ENCODE results near the gene SPINK8. TPM values are rescaled to one million over a fixed set of nuclear protein-coding genes. Genes with fewer than 3 reads are reported as not detected.

Gene SPINK8
- total RNA-seq, 2 experiments from 2014 or later: not detected

DNA sequence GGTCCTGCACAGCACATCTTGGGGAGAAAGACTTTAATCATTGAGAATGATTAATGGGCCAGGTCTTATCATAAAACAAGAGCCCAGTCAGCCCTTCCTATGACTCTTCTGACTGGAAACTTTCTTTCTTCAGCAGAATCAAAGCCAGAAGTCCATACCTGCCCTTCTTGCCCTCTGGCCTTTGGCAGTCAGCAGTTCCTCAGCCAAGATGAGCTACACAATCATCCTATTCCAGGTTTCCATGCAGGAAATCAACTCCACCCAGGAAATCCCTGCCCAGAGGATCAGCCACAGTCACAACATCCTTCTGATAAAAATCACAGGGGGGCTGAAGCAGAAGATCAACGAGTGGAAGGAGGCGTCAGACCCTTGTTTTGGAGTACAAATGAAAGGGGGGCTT lies 65.7 kb downstream of the SPINK8 start:
- DNase-seq (no peak), ATAC-seq (ENCODE audit: poor library complexity) (no peak)
- H3K27me3 ChIP-seq (ENCODE audit: control insufficient read depth in 1 of 2, insufficient read depth in 2 of 2, low read length in 2 of 2): no peaks in the 10 kb centered on the region
- Mint-ChIP-seq H3K4me1 (ENCODE audit: low read depth) (peaks cover 35% of the 10 kb centered on the region), H3K4me3 (peak overlapping the region; percentile 39), H3K27ac (peak overlapping the region; percentile 87), H3K27me3 (no peaks in the 10 kb centered on the region), H3K36me3 (ENCODE audit: low read depth) (peaks cover 25% of the 10 kb centered on the region), H3K9me3 (no peaks in the 10 kb centered on the region)
- H3K27ac ChIP-seq (ENCODE audit: low read depth in 1 of 2, low read length in 2 of 2): peak overlapping the region; percentile 41 to 67
- H3K4me3 ChIP-seq (ENCODE audit: low read length): no peak overlapping the region
- peaks cover 26% of the 10 kb centered on the region for H3K4me1 ChIP-seq (ENCODE audit: insufficient read depth, low read length)
- H3K9me3 ChIP-seq (ENCODE audit: control insufficient read depth in 1 of 2, insufficient read depth in 1 of 2, low read length in 2 of 2): no peaks in the 10 kb centered on the region
- peaks cover 24% of the 10 kb centered on the region for H3K36me3 ChIP-seq (ENCODE audit: insufficient read depth, low read length)
- TF ChIP-seq, protein P1, sequence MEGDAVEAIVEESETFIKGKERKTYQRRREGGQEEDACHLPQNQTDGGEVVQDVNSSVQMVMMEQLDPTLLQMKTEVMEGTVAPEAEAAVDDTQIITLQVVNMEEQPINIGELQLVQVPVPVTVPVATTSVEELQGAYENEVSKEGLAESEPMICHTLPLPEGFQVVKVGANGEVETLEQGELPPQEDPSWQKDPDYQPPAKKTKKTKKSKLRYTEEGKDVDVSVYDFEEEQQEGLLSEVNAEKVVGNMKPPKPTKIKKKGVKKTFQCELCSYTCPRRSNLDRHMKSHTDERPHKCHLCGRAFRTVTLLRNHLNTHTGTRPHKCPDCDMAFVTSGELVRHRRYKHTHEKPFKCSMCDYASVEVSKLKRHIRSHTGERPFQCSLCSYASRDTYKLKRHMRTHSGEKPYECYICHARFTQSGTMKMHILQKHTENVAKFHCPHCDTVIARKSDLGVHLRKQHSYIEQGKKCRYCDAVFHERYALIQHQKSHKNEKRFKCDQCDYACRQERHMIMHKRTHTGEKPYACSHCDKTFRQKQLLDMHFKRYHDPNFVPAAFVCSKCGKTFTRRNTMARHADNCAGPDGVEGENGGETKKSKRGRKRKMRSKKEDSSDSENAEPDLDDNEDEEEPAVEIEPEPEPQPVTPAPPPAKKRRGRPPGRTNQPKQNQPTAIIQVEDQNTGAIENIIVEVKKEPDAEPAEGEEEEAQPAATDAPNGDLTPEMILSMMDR (IDR thresholded peaks at IDR 0.05): no peak
- intact Hi-C loops (cut with DNase I, micrococcal nuclease): loop anchor here (1.0 to 2.0 kb wide), 3 partner anchors 26 to 79 kb away; partner anchors contain the start of genes NME6 (in 2 of the 2), ZNF589 (in 2 of the 2) and CDC25A (in 1 of the 2)
- POLR2A ChIA-PET: interaction anchor here (0.9 to 3.3 kb wide), 6 partner anchors 10 to 289 kb away, joined by 4 to 32 read pairs (median 6); partner anchors contain the start of genes NME6, PFKFB4 and ZNF589
- CTCF ChIA-PET: interaction anchor here (1.3 to 5.6 kb wide), 7 partner anchors 13 to 290 kb away, joined by 3 to 38 read pairs (median 5); partner anchors contain the start of genes NME6 and ZNF589

DNA sequence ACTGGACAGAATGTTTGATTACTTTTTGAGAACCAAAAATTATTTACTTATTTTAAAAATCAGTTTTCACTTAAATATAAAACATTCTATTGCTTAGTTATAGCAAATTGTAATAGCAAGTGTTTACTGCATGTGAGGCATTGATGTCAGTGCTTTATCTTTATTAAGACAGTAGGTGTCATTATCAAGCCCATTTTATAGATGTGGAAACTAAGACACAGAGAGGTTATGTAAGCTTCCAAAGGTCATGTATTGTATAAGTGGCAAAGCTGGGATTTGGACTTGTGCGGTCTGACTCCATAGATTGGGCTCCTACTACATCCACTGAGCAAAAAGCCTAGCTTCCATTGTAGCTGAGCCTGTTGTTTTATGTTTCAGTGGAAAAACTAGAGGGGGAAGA lies 74.9 kb downstream of the SPINK8 start:
- H3K9me3 Mint-ChIP-seq: no peaks in the 10 kb centered on the region
- intact Hi-C loops (cut with DNase I, micrococcal nuclease): no loop called here
- no peaks in the 10 kb centered on the region for H3K9me3 ChIP-seq (ENCODE audit: control insufficient read depth in 1 of 2, insufficient read depth in 1 of 2, low read length in 2 of 2)
- ATAC-seq (ENCODE audit: poor library complexity) (no peak), DNase-seq (no peak)
- peaks cover 69% of the 10 kb centered on the region for H3K36me3 Mint-ChIP-seq (ENCODE audit: low read depth)
- H3K27me3 Mint-ChIP-seq: no peaks in the 10 kb centered on the region
- no peak overlapping the region for H3K4me3 Mint-ChIP-seq
- CTCF ChIA-PET: no interaction called here
- POLR2A ChIA-PET: no interaction called here
- TF ChIP-seq, protein P1 (IDR thresholded peaks at IDR 0.05): no peak
- no peak overlapping the region for H3K4me3 ChIP-seq (ENCODE audit: low read length)
- H3K36me3 ChIP-seq (ENCODE audit: insufficient read depth, low read length): peaks cover 60% of the 10 kb centered on the region
- no peak overlapping the region for H3K27ac ChIP-seq (ENCODE audit: low read depth in 1 of 2, low read length in 2 of 2)
- H3K4me1 ChIP-seq (ENCODE audit: insufficient read depth, low read length): no peaks in the 10 kb centered on the region
- H3K27ac Mint-ChIP-seq: no peak overlapping the region
- peaks cover 23% of the 10 kb centered on the region for H3K4me1 Mint-ChIP-seq (ENCODE audit: low read depth)
- H3K27me3 ChIP-seq (ENCODE audit: control insufficient read depth in 1 of 2, insufficient read depth in 2 of 2, low read length in 2 of 2): no peaks in the 10 kb centered on the region

Small RNAs within 50 kb of the gene (microRNA-seq; reads per million reads assigned to microRNA genes)
- not detected for gene MIR2115 (ENCODE audit: borderline microRNAs expressed, borderline replicate concordance)

Other genes starting within 250 kb of the SPINK8 start
- gene CDC25A, start 145.2 kb downstream of the SPINK8 start, total RNA-seq: under 1 TPM in 1 of 2 experiments, not detected in 1; 0.14 TPM
- gene CAMP, start 110.2 kb downstream of the SPINK8 start, total RNA-seq: not detected
- 10 to 100 TPM; 18.3 to 20.5 TPM for gene ZNF589, start 92.6 kb downstream of the SPINK8 start, total RNA-seq
- 1 to 10 TPM; 7.5 to 8.7 TPM for gene NME6, start 32.3 kb downstream of the SPINK8 start, total RNA-seq
- gene FBXW12, start 38.6 kb upstream of the SPINK8 start, total RNA-seq: not detected
- gene PLXNB1, start 96.4 kb upstream of the SPINK8 start, total RNA-seq: 1 to 10 TPM; 1.1 to 2.0 TPM
- 1 to 10 TPM; 5.5 to 5.8 TPM for gene CCDC51, start 106.5 kb upstream of the SPINK8 start, total RNA-seq
- 100 to 1,000 TPM; 289 to 297 TPM for gene TMA7, start 106.6 kb upstream of the SPINK8 start, total RNA-seq
- 10 to 100 TPM in 1 of 2 experiments, 1 to 10 TPM in 1; 8.8 to 10.3 TPM for gene ATRIP, start 113.1 kb upstream of the SPINK8 start, total RNA-seq
- gene SHISA5, start 170.5 kb upstream of the SPINK8 start, total RNA-seq: 100 to 1,000 TPM; 102 to 109 TPM
- gene PFKFB4, start 223.1 kb upstream of the SPINK8 start, total RNA-seq: 1 to 10 TPM in 1 of 2 experiments, under 1 TPM in 1; 0.98 to 2.5 TPM
- not detected for gene UCN2, start 230.1 kb upstream of the SPINK8 start, total RNA-seq